Stomach (tissue), 9 donors: Measurements from ENCODE around the gene COPS2. TPM values are rescaled to one million over a fixed set of nuclear protein-coding genes. Genes with fewer than 3 reads are reported as not detected.
"Not testable (repeated sequence)": the region's sequence is repeated elsewhere in the genome, so short reads cannot be mapped to it uniquely, and the experiment has no call there.

Experiments used
- DNase-seq, 2 donors: peaks; one replicate each; pipeline versions ENCODE4 v3.0.0 to v3.0.0-alpha.2; 2013 to 2019
- H3K27ac ChIP-seq, 5 donors: fragments of 200-600 bp in 4 of 5; sonication (generic) in 4 of 5; one replicate each; pipeline ENCODE4 v1.5.1; 2013 to 2019; ENCODE audit warnings: mild to moderate bottlenecking in 1 of 5, moderate library complexity in 1 of 5
- H3K27me3 ChIP-seq, 3 donors: fragments of 200-600 bp; sonication (generic); one replicate each; pipeline ENCODE4 v1.5.1; 2017 to 2019; ENCODE audit warnings: mixed run types in 1 of 3
- H3K36me3 ChIP-seq, 4 donors: fragments of 200-600 bp; sonication (generic); 1 replicate in 3 of 4; 2 replicates in 1 of 4; pipeline ENCODE4 v1.5.1; 2016 to 2019
- H3K4me1 ChIP-seq, 4 donors: fragments of 200-600 bp; sonication (generic); one replicate each; pipeline ENCODE4 v1.5.1; 2016 to 2019
- H3K4me3 ChIP-seq, 4 donors: fragments of 200-600 bp; sonication (generic) in 3 of 4; one replicate each; pipeline ENCODE4 v1.5.1; 2016 to 2019; ENCODE audit warnings: mild to moderate bottlenecking in 1 of 4
- H3K9me3 ChIP-seq, 4 donors: fragments of 200-600 bp; sonication (generic); one replicate each; pipeline ENCODE4 v1.5.1; 2016 to 2019
- EP300 ChIP-seq: sonication (generic); formaldehyde crosslinking; IDR thresholded peaks from one replicate; pipeline ENCODE4 v1.6.1; 2017; ENCODE audit warnings: antibody characterized with exemption
- POLR2A ChIP-seq, 4 donors: fragments of 450-650 bp; IDR thresholded peaks; one replicate each; pipeline ENCODE4 v1.6.1; 2016; ENCODE audit warnings: antibody characterized with exemption in 4 of 4, control low read depth in 2 of 4, mild to moderate bottlenecking in 1 of 4, moderate library complexity in 1 of 4
- POLR2AphosphoS5 ChIP-seq, 3 donors: sonication (generic); formaldehyde crosslinking; IDR thresholded peaks; one replicate each; pipeline ENCODE4 v1.6.1; 2016; ENCODE audit warnings: antibody characterized with exemption in 3 of 3
- WGBS, 5 donors: extraction: QIAGEN DNeasy Blood & Tissue Kit in 3 of 5; methylation state at CpG; one replicate each; pipeline versions ENCODE4 v1.1.5 to v1.1.7; 2013 to 2018; 5-methylcytosine and 5-hydroxymethylcytosine counted together
- intact Hi-C: fragments of 100-400 bp; cut with DNase I; formaldehyde crosslinking; loops from one replicate; pipeline ENCODE4 v1.15.1; 2023; ENCODE audit warnings: low total_unique reads
- polyA plus RNA-seq, 3 donors: library from polyadenylated mRNA; stranded (reverse); fragments of 200-250 nt; gene quantifications; one replicate each; pipeline ENCODE4 v1.2.3, GENCODE V29; 2013
- total RNA-seq, 5 donors: library from RNA; depleted of rRNA; stranded (reverse); fragments of >200 nt; gene quantifications; one replicate each; pipeline versions ENCODE4 v1.1.0 to v1.2.3, GENCODE V29; 2014 to 2016
- TF ChIP-seq, protein P1 (sequence below), 7 experiments: fragments of 450-650 bp in 4 of 7; fragments of 200-600 bp in 3 of 7; sonication (generic) in 3 of 7; IDR thresholded peaks; one replicate each; pipeline ENCODE4 v1.5.1; 2016 to 2019; ENCODE audit warnings: antibody characterized with exemption in 7 of 7, control low read depth in 2 of 7, mild to moderate bottlenecking in 1 of 7
- donor health status: healthy with polysubstance abuse.
- donor health status: Bipolar disorder and iron deficiency.
- donor health status: healthy.

Gene COPS2
- total and polyA plus RNA-seq, 8 donors, result 4.3 to 134 (median 52.6) TPM

GRCh38 chr15:49188933-49189332 lies 33.5 kb upstream of the COPS2 start:
- TF ChIP-seq, protein P1, sequence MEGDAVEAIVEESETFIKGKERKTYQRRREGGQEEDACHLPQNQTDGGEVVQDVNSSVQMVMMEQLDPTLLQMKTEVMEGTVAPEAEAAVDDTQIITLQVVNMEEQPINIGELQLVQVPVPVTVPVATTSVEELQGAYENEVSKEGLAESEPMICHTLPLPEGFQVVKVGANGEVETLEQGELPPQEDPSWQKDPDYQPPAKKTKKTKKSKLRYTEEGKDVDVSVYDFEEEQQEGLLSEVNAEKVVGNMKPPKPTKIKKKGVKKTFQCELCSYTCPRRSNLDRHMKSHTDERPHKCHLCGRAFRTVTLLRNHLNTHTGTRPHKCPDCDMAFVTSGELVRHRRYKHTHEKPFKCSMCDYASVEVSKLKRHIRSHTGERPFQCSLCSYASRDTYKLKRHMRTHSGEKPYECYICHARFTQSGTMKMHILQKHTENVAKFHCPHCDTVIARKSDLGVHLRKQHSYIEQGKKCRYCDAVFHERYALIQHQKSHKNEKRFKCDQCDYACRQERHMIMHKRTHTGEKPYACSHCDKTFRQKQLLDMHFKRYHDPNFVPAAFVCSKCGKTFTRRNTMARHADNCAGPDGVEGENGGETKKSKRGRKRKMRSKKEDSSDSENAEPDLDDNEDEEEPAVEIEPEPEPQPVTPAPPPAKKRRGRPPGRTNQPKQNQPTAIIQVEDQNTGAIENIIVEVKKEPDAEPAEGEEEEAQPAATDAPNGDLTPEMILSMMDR (IDR thresholded peaks at IDR 0.05), result no peak
- TF ChIP-seq POLR2A (IDR thresholded peaks at IDR 0.05) (no peak), POLR2AphosphoS5 (IDR thresholded peaks at IDR 0.05) (no peak), EP300 (no peak)
- H3K27me3 ChIP-seq, result no peaks in the 10 kb centered on the region
- H3K9me3 ChIP-seq, result no peaks in the 10 kb centered on the region
- WGBS, 5 donors, result 95 to 99% (median 98%) methylated on average over 2 of the region's 2 CpGs
- intact Hi-C loops, result no loop called here
- H3K27ac ChIP-seq, result no peak overlapping the region
- H3K36me3 ChIP-seq, result peaks cover 0 to 7% (median 0%) of the 10 kb centered on the region in 4 donors
- H3K4me3 ChIP-seq, result no peak overlapping the region
- no peak for DNase-seq
- H3K4me1 ChIP-seq, result peaks cover 0 to 5% (median 0%) of the 10 kb centered on the region in 4 donors

- intact Hi-C loops, result no loop called here
- 78 to 89% (median 83%) methylated on average over 2 of the region's 2 CpGs for WGBS, 5 donors
- Histone ChIP-seq H3K27ac (no peak overlapping the region), H3K9me3 (no peaks in the 10 kb centered on the region), H3K4me3 (no peak overlapping the region), H3K27me3 (no peaks in the 10 kb centered on the region), H3K36me3 (peaks cover 0 to 7% (median 0%) of the 10 kb centered on the region in 4 donors), H3K4me1 (peaks cover 0 to 5% (median 0%) of the 10 kb centered on the region in 4 donors)
- DNase-seq, result no peak
- TF ChIP-seq POLR2A (IDR thresholded peaks at IDR 0.05) (no peak), POLR2AphosphoS5 (IDR thresholded peaks at IDR 0.05) (no peak), EP300 (no peak)
- TF ChIP-seq, protein P1 (IDR thresholded peaks at IDR 0.05), result no peak
Measured at GRCh38 chr15:49187549-49188245, 32.3 kb upstream of the COPS2 start.

DNA sequence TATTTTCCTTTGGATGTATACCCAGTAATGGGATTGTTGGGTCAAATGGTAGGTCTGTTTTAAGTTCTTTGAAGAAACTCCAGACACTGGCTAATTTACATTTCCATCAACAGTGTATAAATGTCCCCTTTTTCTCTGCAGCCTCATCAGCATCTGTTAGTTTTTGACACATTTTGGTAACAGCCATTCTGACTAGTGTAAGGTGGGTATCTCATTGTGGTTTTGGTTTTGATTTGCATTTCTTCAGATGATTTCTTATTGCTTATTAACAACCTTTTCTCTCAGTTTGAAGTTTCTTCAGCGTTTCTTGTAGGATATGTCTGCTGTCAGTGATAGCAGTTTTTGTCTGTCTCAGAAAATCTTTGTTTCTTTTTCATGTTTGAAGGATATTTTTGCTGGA lies 30.1 kb upstream of the COPS2 start:
- Histone ChIP-seq H3K27me3 (no peaks in the 10 kb centered on the region), H3K27ac (no peak overlapping the region), H3K4me3 (no peak overlapping the region), H3K36me3 (peaks cover 0 to 7% (median 0%) of the 10 kb centered on the region in 4 donors), H3K9me3 (no peaks in the 10 kb centered on the region), H3K4me1 (peaks cover 0 to 5% (median 0%) of the 10 kb centered on the region in 4 donors)
- 78 to 100% (median 90%) methylated on average over 1 of the region's 1 CpG for WGBS, 5 donors
- DNase-seq, result no peak
- intact Hi-C loops, result no loop called here
- TF ChIP-seq, protein P1 (IDR thresholded peaks at IDR 0.05), result no peak
- TF ChIP-seq EP300, result no peak
- no peak for TF ChIP-seq POLR2AphosphoS5 (IDR thresholded peaks at IDR 0.05)
- TF ChIP-seq POLR2A (IDR thresholded peaks at IDR 0.05), result no peak

DNA sequence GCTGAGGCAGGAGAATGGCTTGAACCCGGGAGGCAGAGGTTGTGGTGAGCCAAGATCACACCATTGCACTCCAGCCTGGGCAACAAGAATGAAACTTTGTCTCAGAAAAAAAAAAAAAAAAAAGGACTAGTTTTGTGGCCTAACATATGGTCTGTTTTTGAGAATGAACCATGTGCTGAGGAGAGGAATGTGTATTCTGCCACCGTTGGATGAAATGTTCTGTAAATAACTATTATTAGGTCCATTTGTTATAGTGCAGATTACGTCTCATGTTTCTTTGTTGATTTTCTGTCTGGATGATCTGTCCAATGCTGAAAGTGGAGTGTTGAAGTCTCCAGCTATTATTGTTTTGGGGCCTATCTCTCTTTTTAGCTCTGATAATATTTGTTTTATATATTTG lies 28.3 kb upstream of the COPS2 start:
- H3K9me3 ChIP-seq, H3K4me1 ChIP-seq, H3K27me3 ChIP-seq, H3K4me3 ChIP-seq, H3K27ac ChIP-seq, H3K36me3 ChIP-seq, intact Hi-C loops, DNase-seq: not testable (repeated sequence)
- WGBS, 5 donors, result 67 to 88% (median 75%) methylated on average over 3 of the region's 3 CpGs

DNA sequence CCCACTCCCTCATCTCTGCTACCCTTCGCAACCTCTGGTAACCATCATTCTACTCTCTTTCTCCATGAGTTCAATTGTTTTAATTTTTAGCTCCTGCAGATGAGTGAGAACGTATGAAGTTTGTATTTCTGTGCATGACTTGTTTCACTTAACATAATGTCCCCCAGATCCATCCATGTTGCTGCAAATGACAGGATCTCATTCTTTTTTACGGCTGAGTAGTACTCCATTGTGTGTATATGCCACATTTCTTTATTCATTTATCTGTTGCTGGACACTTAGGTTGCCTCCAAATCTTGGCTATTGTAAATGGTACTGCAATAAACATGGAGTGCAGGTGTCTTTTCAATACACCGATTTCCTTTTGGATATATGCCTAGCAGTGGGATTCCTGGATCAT lies 26.7 kb upstream of the COPS2 start:
- peaks cover 0 to 7% (median 0%) of the 10 kb centered on the region in 4 donors for H3K4me1 ChIP-seq
- WGBS, 5 donors, result 97 to 98% (median 97%) methylated on average over 4 of the region's 4 CpGs
- H3K27ac ChIP-seq, result no peak overlapping the region
- no peak overlapping the region for H3K4me3 ChIP-seq
- no peak for DNase-seq
- TF ChIP-seq, protein P1 (IDR thresholded peaks at IDR 0.05), result no peak
- no peak for TF ChIP-seq POLR2A (IDR thresholded peaks at IDR 0.05)
- TF ChIP-seq POLR2AphosphoS5 (IDR thresholded peaks at IDR 0.05), result no peak
- TF ChIP-seq EP300, result no peak
- intact Hi-C loops, result no loop called here
- H3K9me3 ChIP-seq, result no peaks in the 10 kb centered on the region
- no peaks in the 10 kb centered on the region for H3K27me3 ChIP-seq
- no peaks in the 10 kb centered on the region for H3K36me3 ChIP-seq
